Suppressor macrophage (primary cell): Measurements from ENCODE around the gene PPP1R13B.

Source experiments
- DNase-seq, 4 experiments: peaks; one replicate each; pipeline ENCODE4 v3.0.0-alpha.2; 2020 to 2022

Gene PPP1R13B

DNA sequence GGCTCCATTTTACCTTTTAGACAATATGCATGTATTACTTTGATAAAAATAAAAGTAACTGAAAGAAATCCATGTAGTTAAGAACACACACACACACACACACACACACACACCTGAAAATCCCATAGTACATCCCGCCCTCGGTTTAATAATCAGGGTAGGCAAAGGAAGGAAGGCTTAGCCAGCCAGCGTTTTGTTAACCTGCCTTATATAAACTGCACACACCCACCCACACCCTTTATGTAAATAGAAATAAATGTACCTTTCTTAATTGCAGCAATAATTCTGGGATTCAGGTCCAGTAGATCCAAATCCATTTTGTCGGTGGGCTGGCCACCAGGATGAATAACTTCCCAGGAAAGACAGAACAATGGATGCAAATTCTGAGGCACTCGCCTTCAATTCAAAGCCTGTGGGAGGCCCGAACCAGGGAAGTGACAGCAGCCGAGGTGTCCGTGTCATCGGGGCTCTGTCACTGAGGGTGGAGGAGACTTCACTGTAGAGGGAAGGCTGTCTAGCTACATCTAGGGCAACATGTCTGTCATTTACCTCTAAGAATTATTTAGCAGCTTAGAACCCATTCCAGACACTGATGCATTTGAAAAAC lies 136.5 kb downstream of the PPP1R13B start:
- DNase-seq, result no peak

DNA sequence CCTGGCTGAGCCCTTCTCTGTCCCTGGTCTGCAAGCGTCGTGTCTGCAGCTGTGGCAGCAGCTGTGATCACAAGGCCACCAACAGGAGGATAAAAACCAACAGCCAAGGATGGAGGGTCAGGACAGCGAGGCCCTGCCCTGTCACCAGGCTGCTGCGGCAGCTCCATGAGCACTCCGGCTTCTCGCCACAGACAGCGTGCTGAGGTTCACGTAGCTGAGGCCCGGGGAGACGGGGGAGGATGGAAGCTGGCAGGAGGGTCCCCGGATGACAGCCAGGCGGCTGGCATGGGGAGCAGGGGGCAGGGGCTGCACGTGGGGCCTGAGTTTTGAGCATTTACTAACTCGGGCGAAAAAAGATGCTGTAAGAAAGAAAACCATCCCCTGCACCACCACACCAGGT lies 137.6 kb downstream of the PPP1R13B start:
- DNase-seq, result no peak

DNA sequence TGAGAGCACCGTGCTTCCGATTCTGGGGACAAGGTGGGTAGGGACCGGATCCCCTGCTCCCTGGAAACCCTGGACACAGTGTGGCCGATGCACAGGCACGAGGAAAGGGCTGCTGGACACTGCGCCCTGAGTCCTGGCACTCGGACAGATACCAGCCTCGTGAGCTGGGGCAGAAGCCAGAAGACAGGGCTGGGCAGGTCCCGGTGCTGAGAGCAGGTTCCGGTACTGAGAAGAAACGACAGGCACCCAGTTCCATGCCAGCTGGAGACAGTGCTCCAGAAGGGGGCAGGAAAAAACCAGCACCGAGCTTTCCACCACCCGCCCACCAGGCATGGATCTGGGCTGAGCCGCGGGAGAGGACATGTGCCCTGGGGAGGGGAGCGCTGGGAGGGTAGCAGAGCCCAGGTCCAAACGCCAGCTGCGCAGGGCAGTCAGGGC lies 138.6 kb downstream of the PPP1R13B start:
- DNase-seq, result no peak

DNA sequence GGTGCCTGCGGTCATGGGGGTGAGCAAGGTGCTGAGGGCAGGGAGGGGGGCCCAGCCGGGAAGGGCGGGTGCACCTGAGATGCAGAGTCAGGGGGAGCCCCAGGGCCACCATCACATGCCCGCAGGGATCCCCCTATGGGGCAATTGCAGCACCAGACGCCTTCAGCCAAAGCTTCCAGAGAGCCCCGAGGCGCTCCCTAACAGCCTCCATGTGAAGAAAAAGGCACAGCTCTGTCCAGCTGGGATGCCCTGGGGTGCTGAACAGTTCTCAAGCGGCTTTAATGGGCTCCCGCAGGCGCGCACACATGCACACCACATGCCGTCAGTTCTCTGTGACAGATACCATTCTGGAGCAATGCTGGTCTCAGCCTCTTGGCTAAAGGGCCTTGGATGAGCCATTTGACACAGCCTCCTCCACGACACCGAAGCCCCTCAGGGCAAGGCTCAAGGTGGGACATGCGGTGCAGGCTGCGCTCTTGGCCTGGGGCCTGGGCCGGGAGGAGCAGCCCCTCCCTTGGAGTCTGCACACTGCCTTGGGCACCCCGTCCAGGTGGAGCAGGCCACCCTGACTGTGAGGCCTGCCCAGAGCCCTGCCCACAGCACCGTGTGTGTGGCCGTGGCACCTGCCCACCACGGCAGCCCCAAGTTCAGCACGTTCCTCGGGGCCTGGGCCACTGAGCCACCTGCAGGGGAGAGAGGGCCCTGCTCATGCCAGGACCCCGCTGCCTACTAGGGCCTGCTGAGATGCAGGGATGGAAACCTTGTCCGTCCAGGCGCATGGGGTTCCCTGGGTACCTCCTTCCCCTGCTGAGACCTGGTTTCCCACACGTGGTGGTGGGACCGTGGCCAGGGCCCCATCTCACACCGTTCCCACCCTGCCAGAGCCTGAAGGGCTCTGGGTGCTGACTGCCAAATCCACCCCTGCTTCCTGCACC lies 139.8 kb downstream of the PPP1R13B start:
- no peak for DNase-seq

DNA sequence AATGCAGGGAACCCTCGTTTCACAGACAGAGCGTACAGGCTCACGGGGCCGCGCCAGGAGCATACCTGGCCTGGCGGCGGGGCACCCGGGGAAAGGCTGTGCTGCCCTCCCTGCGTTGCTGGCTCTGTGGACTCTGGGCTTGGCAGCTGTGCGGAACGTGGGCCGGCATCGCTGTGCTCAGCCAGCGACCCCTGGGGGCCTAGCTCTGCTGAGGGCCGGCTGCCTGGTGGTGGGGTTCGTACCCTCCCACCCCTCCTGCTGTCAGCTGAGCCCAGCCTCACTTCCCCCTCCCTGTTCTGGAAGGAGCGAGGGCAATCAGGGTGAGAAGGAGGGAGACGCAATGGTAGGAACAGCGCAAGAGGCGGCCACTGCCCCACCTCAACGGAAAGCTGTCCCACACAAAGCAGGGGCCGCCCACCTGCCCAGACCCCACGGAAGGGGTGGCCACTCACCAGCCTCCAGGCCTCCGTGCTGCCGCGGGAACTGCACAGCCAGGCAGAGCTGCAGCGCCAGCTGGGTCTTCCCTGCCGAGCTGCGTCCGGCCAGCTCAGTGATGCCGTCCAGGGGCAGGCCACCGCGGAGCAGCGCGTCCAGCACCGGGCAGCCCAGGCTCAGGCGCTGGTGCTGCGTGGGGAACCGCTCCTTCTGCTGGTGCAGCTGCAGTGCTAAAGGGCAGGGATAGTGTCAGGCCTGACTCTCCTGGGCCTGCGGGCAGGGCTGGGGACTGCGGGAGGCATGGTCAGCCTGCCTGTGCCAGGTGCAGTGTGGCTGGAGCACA lies 140.6 kb downstream of the PPP1R13B start:
- no peak for DNase-seq

DNA sequence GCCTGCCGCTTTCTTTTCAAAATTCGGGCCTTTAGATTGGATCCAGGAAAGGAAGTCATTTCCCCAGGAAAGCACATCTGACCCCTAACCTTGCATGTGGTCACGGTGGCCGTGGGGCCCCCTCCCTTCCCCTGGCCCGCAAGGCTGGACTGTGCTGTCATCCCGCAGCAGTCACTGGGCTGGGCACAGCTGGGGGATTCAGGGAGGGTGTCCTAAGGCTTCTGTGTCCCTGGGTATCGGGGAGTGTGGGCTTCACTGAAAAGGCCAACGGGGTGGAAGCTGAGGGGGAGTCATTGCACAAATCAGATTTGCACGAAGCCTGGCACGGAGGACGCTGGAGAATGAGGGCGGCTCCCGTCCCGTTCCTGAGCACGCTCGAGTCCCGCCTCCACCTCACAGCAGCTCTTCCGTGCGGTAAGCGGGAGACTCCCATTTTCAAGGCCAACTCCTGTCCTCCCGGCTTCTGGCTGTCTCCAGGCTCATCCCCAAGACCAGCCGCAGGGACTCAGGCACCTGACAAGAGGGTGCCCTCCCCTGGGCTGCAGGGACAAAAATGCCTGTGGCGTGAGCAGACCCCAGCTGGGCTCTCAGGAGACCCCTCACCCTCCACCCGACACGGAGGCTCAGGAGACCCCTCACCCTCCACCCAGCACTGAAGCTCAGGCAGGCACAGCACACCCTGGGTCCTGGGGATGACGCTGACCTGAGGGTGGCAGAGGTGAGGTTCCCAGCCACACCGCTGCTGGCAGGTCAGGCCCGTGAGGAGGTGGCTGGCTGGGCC lies 141.7 kb downstream of the PPP1R13B start:
- DNase-seq, result no peak

DNA sequence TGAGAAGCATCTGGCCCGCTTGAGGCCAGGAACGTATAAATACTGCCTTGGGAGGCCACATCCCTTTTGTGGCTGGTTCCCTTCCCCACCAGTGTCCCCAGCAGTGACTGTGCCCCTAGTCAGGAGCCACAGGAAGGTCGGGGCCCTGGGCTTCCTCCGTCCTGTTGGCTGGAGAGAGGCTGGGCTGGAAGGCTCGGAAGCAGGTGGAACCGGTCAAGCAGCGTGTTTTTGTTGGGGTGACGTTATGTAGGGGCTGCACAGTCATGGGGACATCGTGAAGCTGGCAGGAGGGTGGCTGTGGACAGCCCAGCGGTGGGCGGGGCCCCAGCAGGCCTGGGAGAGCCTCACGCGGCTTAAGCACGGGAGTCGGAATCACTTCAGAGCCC lies 142.3 kb downstream of the PPP1R13B start:
- peak; percentile 14 to 49 (median 30) for DNase-seq

DNA sequence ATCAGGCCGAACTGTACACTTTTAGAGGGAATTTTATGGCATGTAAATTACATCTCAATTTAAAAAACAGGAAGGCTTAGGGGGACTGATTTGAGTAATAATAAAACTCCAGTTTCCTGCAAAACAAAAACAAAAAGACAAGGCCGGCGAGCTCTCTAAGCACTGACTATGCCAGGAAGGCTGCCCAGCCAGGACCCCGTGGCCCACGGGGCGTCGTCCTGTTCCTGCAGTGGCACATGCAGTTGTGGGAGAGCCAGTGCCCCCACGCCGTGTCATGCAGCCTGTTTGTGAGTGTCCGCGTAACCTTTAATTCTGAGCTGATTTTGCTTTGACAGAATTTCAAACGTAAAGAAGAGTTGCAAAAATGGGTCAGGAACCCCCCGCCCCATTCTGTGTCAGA lies 142.7 kb downstream of the PPP1R13B start:
- DNase-seq, result no peak

DNA sequence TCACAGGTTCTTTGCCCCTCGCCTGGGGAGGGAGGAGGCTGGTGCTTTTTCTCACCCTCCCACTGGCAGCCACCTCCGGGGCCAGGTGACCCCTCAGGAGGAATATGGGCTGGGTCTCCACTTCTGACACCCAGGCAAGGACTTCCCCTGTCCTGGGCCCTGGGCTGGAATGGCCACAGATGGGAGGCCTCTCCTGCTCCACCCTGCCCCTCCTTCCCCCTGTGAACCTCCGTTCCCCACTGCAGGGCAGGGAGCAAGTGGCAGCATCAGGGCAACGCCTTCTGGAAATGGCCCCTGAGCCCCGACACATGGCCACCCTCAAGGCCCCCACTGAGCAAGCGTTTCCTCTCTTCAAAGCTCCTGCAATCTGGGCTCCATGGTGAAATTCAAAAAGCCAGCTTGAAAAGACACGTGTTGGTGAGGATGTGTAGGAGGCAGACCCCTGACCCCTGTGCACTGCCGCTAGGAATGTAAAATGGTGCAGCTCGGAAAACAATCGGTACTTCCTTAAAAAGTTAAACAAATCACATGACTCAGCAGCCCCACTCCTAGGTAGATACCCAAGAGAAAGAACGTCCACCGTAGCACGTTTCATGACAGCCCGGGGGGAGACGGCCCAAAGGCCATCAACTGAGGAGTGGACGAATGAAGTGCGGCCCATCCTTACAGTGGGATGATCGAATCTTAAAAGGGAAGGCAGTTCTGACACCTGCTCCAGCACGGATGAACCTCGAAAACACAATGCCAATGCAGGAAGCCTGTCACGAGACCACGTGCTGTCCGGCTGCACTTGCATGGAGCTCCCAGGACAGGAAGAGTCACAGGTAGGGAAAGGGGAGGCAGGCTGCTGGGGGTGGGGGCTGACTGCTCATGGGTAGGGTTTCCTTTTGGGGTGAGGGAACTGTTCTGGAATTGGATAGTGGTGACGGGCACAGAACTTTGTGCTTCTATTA lies 143.7 kb downstream of the PPP1R13B start:
- no peak for DNase-seq

DNA sequence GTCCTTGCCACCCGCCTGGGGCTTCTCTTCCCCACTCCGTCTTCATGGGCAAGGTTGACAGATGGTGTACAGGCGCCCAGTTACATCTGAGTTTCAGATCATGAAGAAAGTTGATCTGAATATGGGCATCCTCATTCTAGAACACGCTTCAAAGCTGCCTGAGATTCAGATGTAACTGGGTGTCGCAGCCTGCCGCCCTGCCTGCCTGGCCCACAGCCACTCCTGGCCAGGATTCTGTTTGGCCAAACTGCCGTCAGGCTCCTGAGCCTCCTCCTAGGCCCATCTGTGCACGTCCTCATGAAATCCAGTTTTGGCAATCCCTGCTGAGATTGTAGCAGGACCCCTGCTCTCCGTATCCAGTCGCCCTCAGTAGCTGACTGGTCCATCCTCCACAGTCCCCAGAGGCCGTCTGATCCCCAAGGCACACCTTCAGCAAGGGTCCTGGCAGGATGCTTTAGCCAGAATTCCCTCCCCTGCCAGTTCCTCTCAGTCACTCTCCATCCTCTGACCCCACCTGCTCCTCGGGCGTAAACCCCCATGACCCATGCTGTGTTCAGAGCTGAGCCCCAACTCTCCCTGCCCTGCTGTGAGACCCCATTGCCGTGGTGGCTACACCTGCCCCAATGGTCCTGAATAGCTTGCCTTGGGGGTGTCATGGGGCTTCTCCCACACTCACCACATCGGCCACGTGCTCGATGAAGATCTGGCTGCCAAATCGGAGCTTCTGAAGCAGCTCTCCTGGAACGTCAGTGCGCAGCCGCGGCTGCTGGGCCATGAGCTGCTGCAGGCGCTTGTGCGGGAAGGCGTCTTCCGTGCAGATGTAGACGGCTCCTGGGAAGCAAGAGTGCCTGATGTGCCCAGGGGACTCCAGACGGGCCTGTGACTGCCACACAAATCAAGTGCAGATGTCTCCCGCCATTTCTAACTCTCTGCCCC lies 144.6 kb downstream of the PPP1R13B start:
- DNase-seq, result no peak

DNA sequence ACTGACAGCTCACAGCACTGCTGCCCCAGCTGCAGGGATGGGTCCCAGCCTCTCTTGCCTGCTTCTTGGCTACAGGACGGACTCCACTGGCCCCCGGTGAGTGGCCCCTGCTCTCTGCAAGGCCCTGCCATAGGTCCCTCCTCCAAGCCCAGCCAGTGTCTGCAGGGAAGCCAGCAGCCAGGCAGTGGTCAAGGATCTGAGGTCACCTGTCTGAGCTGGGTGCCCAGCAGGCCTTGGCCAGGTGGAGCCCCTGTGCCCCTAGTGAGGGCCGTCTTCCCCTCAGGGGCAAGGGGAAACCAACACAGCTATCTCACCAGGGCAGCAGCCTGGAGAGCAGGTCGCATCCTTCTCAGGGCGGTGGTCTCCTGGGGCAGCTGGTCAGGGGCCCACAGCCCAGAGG lies 145.3 kb downstream of the PPP1R13B start:
- no peak for DNase-seq

DNA sequence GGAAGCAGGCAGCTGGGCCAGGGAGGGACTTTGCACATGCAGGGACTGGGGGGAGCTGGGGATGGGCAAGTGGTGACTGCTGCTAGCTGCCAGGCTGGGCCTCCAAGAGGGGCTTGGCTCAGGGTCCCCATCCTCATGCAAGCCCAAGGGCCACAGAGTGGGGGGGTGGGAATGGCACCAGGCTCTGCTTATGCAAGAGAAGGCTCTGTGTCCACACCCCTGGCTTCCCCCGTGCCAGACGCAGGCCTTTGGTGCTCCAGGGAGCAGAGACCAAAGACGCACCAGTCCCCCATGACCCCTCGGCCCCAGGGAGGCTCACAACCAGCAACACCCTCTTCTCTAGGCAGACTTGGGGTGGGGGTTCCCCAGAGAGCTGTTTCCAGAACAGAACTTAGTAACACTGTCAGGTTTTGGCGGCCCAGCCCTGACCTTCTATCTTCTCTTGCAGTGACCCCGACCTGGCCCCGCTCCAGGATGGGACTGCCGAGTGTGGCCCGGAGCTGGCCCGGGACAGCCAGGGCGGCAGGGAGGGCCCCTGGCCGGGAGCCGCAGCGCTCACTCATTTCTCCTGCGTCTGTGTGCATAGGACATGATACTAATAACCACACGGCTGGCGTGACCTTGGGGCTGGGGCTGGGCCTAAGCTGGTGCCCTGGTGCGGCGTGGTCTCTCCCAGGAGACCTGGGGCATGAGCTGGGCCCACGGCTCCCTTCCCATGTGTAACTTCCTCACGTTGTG lies 146.5 kb downstream of the PPP1R13B start:
- no peak for DNase-seq

DNA sequence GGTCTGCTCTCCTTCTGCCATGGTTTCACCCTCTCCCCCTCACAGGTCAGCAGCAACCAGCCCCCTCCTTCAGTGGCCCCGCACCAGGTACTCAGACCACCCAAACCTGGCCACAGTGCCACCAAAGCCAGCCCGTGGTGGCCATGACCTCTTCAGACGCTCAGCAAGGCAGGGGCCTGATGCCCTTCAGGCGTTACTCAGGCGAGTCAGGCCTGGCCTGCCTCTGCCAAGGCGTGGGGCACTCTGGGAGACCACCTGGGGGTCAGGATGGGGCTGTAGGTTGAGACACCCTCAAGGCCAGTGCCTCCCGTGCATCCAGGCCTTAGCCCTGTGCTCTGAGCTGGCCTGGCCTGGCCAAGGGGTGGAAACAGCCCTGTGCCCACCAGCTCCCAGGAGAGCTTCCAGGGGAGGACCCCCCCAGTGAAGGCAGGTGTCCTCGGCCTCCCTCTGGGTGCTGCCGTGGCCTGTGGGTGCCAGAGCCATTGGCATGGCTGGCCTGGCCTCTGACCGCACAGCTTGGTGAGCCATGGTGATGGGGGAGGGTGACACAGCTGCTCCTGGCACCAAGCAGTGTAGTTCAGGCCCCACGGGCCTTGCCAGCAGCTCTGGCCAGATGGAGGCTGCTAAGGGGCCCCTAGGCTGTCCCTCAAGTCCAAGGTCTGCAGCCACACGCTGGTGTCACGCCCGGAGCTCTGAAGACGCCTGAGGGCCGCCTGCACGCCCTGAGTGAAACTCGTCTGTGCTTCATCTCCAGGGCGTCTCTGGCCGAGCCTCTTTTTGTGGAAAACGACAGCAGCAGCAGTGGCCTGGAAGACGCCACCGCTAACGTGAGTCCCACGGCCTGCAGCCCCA lies 147.2 kb downstream of the PPP1R13B start:
- no peak for DNase-seq

DNA sequence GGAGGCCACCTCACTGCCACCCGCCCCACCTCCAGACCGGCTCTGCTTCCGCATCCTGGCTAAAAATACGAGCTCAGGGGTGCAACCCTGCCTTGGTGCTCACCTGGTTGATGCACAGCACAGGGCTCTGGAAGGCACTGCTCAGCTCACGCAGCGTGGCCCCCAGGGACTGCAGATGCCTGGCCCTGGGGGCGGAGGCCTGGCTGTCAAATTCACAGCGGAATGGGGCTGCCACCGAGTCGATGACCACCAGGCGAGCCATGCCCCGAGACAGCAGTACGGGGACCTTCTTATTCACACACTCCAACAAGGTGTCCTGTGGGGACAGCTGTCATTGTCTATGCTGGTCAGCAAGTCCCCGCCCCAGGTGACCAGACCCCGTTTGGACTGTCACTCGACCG lies 148.1 kb downstream of the PPP1R13B start:
- no peak for DNase-seq

DNA sequence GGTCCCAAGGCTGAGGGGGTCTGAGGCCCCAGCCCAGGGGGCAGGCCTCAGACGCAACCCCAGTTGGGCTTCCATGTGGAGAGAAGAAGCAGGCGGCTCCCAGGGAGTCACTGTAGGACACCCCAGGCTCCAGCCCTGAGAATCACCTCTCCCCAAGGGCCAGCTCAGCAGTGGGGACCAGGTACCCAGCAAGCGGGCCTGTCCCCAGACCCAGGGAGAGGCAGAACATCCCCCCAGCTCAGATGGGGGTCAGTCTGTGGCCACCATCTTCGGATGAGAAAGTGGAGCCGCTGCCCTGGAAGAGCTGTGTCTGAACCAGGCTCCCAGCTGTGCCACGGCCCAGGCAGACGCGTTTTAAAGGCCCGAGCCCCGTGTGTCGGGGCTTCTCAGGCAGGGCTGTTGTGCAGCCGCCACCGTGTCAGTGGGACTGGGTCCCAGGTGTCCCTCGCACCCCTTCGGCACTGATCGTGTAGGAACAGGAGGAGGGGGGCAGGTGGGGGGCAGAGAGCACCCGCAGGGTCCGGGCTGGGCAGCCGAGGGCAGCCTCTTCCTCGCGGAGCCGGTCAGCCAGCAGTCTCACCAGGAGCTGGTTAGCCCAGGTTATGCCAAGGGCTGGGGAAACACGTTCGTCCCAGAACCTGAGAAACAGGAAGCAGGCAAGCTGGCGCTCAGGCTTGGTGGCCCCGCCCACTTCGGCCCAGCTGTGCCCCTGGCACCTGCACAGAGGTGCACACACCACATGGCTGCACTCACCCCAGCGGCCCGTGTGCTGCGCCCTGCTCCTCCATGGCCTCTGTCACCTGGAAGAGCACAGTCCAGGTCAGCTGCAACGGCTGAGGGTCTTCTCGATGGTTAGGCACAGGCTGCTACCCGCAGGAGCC lies 148.8 kb downstream of the PPP1R13B start:
- no peak for DNase-seq

DNA sequence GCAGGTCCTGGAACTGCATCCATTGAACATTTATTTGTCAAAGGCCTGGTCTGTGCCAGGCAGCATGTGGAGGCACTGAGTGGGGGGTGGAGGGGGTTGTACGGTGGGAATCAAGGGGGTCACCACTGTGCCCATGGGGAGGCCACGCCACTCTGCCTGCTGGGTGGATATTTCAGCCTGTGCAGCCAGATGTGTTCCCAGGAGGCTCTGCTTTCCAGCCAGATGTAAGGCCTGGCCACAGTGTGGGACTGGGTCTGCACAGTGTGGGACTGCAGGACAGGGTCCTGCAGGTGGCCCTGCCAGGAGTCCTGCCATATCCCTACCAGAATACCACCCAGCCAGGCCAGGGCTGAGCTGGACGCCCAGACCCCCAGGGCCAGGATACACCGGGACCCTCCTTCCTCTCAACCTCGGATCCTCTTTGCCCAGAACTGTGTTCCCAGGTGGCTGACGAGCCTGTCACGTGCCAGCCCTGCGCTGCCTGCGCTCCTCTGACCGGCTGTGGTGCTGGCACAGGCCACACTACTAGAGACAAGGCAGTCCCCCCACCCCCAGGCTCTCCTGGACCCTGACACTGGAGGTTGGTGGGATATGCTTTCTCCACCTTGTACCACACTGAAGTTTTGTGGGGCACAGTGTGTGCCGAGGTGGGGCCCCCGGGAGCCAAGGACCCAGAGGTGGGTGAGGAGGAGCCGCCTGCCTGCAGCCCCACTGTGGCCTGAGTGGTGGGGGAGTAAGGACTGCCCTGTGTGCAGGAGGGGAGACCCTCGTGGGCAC lies 149.6 kb downstream of the PPP1R13B start:
- DNase-seq, result no peak

DNA sequence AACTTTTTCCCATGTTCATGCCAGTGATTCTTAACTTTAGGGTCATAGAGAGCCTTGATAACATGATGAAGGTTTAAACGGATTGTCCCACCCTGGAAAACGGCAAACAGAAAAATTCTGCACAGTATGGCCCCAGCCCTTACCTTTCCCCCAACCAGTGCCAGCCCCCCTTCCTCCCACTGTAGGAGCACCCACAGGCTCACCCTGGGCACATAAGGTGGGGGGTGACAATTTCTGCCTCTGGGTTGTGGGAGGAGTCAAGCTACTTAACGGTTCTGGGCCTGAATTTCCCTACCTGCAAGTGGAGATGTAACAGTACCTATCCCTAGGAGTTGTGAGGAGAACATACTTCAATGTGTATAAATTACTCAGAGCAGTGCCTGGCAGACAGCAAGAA lies 150.2 kb downstream of the PPP1R13B start:
- DNase-seq, result no peak
